ENCODE data around the gene CYP1A1.

Gene CYP1A1

DNA sequence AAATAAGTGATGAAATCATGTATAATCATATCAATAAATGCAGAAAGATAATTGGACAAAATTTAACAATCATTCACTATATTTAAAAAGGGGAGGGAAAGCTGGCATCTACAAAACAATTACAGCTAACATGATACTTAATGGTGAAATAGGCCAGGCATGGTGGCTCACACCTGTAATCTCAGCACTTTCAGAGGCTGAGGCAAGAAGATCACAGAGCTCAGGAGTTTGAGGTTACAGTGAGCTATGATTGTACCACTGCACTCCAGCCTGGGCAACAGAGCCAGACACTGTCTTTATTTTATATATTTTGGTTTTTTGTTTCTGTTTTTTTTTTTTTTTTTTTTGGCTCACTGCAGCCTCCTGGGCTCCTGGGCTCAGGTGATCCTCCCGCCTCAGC, 41.6 kb downstream of the CYP1A1 start:
- DNase-seq, result no peak

- no peak for DNase-seq
These were observed 42.4 kb downstream of the CYP1A1 start for GRCh38 chr15:74682954-74683353.

GRCh38 chr15:74680456-74680855, 44.9 kb downstream of the CYP1A1 start:
- DNase-seq, result no peak

GRCh38 chr15:74676801-74677200, 48.5 kb downstream of the CYP1A1 start:
- no peak for DNase-seq

GRCh38 chr15:74674161-74674560, 51.2 kb downstream of the CYP1A1 start:
- DNase-seq, result no peak

- DNase-seq, result no peak
These were observed 55.7 kb downstream of the CYP1A1 start for GRCh38 chr15:74669627-74670026.
